Superior temporal gyrus (tissue), 1 donor: ENCODE measurements around the gene COIL.
A peak's percentile ranks its signal among the peaks of the same experiment; 100 is the strongest.
"Not testable (repeated sequence)": the region's sequence is repeated elsewhere in the genome, so short reads cannot be mapped to it uniquely, and the experiment has no call there.

Experiments
- DNase-seq: peaks from one replicate; pipeline ENCODE4 v3.0.0-alpha.2; 2016; ENCODE audit errors: extremely low spot score

The COIL gene

GRCh38 chr17:56978441-56979090 lies 17.7 kb upstream of the COIL start:
- peak; percentile 59 for DNase-seq

- peak; percentile 83 for DNase-seq
Measured at GRCh38 chr17:56977673-56978395, 17.0 kb upstream of the COIL start, which contains the start of gene SCPEP1. Gene SCPEP1 (plus strand): TSS chr17:56978131. CDS start chr17:56978160, 29 bp downstream.

DNA sequence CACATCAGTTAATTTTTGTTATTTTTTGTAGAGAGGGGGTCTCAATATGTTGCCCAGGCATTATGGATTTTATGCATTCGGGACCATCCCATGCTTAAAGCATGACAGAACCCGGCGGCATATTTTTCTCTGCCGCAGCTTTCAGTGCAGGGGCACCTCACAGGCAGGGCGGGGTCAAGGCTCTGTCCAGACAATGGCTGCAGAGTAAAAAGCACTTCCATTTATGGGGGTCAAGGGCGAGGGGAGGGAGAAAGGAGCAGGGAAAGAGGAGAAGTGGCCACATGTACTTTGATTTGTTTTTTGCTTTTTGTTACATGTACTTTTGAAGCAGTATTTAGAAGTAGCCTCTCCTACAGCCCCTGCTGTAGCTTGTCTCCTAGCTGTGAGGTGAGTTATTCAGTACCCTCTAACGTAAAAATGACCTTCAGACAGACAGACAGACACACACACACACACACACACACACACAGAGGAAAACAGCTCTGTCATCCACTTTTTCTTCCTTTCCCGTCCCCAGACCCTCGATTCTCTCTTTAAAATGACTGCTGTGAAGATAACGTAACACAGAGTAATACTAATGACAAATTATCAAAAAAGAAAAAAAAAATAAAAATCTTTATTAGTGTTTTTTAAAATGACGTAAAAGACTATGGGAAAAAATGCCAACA lies 16.2 kb upstream of the COIL start:
- DNase-seq: no peak

- no peak for DNase-seq
Measured at GRCh38 chr17:56975656-56976055, 14.8 kb upstream of the COIL start.

DNA sequence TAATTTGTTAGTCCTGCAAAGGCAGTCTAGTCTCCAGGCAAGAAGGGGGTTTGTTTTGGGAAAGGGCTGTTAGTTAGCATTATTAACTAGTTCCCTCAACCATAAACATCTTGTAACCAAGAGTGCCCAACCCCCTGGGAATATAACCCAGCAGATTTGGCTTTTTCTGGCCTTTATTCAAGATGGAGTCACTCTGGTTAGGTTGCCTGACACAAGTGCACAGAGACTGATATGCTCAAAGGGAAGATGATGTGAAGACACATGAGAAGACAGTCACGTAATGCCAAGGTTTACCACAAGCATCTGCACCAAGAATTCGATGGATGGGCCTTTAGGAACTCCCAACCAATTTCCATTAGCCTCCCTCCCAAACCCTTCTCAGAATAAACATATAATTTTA lies 13.2 kb upstream of the COIL start:
- no peak for DNase-seq

DNA sequence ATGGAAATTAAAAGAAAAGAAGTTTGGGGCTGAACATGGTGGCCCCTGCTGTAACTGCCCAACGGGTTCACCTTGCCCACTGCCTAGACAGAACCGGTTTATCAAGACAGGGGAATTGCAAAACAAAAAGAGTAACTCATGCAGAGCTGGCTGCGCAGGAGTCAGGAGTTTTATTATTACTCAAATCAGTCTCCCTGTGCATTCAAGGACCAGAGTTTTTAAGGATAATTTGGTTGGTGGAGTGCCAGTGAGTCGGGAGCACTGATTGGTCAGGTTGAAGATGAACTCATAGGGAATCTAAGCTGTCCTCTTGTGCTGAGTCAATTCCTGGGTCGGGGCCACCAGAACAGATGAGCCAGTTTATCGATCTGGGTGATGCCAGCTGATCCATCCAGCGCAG lies 12.7 kb upstream of the COIL start:
- no peak for DNase-seq

DNA sequence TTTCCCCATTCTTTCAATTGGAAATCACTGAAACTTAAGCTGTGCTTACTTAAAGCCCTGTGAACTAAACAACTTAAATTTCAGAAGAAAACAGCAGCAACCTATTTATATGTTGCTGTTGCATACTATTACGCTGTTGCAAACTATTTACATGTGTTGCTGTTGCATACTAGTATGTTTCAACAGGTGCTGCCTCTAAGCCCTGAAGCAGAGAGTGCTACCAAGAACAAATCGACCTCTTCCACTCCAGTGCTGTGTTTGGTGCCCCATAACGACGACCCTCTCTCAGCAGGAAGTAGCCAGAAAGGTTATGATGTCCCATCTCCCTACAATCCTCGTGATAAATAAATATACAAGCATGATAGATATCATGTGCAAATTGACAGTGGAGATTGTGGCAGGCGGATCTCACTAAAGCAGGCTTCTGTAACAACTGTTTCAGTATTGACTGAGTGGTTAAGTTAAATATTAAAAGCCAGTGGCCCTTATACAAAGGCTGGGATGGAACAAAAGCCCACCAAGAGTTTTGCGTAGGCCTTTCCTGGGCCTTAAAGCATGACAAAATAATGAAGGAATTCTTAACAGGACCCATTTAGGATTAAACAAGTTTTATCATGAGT lies 11.4 kb upstream of the COIL start:
- no peak for DNase-seq

DNA sequence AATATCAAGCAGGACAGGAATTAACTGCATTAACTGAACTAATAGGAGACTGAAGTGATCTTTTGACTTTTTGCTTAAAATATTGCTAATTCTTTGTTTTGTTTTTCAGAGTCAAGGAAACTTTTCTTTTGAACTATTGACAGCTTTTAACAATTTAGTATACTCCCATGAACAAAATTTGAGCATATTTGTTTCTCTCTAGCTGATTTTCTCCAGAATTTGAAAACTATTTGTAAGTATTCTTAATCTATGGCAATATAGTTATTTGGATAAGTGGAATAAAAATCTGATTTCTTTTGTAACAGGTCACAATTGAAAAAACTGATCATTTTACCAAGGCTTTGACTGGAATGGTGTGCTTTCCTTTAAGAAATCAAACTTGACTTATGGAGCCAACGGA lies 10.1 kb upstream of the COIL start:
- DNase-seq: no peak

GRCh38 chr17:56966338-56966737 lies 5.5 kb upstream of the COIL start:
- DNase-seq: no peak

DNA sequence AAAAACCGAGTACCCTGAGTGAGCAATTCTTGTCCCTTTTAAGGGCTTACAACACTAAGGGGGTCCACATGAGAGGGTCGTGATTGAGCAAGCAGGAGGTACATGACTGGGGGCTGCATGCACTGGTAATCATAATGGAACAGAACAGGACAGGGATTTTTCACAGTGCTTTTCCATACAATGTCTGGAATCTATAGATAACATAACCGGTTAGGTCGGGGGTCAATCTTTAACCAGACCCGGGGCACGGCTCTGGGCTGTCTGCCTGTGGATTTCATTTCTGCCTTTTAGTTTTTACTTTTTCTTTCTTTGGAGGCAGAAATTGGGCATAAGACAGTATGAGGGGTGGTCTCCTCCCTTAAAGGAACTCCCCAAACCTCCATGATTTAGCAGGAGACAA lies 4.8 kb upstream of the COIL start:
- DNase-seq: not testable (repeated sequence)

GRCh38 chr17:56965241-56965640 lies 4.4 kb upstream of the COIL start:
- DNase-seq: not testable (repeated sequence)

- DNase-seq: no peak
Measured at GRCh38 chr17:56956992-56957391, 3.9 kb downstream of the COIL start.

GRCh38 chr17:56949595-56949994 lies 11.3 kb downstream of the COIL start:
- DNase-seq: no peak

GRCh38 chr17:56948491-56948890 lies 12.4 kb downstream of the COIL start:
- no peak for DNase-seq

GRCh38 chr17:56947741-56948140 lies 13.1 kb downstream of the COIL start:
- DNase-seq: no peak

DNA sequence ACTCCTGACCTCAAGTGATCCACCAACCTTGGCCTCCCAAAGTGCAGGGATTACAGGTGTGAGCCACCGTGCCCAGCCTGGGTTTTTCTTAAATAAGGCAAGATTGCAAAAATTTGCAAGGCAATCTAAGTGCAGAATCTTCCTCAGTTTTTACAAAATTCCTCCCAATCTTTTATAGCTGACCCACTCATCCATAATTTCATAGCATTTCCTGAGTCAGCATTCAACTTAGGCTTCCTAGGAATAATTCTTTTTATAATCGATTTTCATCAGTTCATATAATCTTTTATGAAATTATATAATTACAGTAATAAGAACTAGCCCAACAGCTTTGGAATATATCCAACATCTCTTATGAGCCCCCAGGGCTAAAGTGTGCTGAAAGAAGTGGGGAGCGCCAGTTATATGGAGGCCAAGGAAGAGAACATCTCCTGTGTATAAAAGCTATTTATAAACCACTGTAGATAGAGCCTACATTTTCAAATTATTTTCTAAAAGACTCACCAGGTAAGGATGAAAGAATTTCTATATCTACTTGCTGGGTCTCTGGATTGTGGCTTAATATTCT lies 14.8 kb downstream of the COIL start:
- DNase-seq: no peak

- DNase-seq: no peak
Measured at GRCh38 chr17:56943505-56944125, 17.2 kb downstream of the COIL start.

DNA sequence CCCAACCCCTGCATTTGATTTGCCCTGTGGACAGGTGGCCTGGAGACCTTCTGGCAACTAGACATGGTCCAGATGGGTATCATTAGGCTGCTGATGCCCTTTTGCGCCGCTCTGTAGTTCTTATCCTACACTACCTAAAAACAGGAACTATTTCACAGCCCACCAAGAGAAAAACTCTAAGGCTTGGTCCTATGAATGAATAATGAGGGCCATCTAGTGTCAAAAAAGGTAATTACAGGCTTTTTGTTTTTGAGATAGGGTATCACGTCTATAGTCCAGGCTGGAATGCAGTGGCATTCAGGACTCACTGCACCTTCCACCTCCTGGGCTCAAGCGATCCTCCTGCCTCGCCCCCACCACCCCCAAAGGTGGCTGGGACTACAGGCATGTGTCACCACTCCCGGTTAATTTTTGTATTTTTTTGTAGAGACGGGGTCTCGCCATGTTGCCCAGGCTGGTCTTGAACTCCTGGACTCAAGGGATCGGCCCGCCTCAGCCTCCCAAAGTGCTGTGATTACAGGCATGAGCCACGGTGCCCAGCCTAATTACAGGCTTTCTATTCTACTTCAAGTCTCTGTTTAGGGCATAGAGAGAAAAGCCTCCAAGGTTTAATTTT lies 20.9 kb downstream of the COIL start:
- DNase-seq: peak; percentile 81

DNA sequence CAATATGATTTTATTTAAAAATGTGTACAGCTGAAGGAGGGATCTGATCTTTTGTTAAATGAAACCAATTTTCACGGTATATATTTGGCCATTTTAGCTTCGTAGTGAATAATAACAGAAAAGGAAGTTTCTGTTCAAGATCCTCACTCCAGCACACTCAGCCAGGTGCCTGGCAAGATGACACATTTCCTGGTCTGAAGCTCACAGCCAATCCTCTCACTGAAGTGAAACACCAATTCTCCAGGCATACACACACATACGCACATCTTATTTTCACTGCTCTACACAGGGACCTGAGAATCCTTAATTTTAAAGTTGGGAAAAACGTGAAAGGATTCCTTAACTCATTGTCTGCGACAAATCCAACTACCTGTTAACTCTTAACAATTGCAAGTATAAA lies 22.6 kb downstream of the COIL start:
- DNase-seq: not testable (repeated sequence)

- no peak for DNase-seq
Measured at GRCh38 chr17:56937687-56938086, 23.2 kb downstream of the COIL start.

DNA sequence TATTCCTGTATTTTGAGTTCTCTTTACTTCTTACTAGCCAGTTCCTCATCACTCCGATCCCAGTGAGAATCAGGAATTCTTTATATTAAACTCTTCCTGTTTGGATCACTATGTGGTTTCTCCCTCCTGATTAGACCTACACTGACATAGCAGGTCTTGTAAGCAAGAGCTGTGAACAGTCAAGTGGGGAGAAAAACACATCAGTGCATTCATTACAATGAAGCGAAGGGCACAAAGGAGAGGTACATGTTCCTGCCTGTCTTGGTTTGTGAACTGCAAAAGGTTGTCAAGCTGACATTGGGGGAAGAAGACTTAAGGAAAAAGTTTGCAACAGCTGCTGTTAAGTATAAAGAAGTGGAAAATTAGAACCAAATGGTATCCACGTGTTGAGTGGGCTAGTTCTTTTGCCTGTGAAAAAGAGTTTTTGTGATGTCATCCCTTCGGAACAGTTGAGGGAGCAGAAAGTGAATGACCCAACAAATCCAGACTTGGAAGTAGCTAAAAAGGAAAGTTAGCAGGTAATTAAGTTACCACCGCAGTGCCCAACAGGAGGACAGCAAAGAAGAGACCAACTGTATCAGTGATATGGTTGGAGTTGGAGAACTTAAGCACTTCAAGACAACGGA lies 24.0 kb downstream of the COIL start:
- DNase-seq: no peak
